ENCODE data around the gene LDB2.

- TF ChIP-seq CTCF (IDR thresholded peaks at IDR 0.05; ENCODE audit: low read depth, low read length, poor library complexity, severe bottlenecking) (no peak), EZH2phosphoT487 (IDR thresholded peaks at IDR 0.05; ENCODE audit: borderline replicate concordance, low read length) (no peak)
Observed at GRCh38 chr4:16824278-16824806, 74.1 kb downstream of the LDB2 start.
